ENCODE measurements around the gene CALHM3. TPM values are rescaled to one million over a fixed set of nuclear protein-coding genes. Genes with fewer than 3 reads are reported as not detected.

Gene CALHM3
- polyA plus RNA-seq, 1 of the 3 experiments (the other 2 are of a cell fraction): not detected

- no peak overlapping the region for H2AFZ ChIP-seq (ENCODE audit: low read depth)
- H3K27me3 ChIP-seq (ENCODE audit: insufficient read depth): no peaks in the 10 kb centered on the region
- 77% methylated on average over 14 of the region's 14 CpGs for WGBS (ENCODE audit: low lambda C conversion rate)
- no peaks in the 10 kb centered on the region for H3K9me3 ChIP-seq
- H3K4me1 ChIP-seq (ENCODE audit: control insufficient read depth in 1 of 2, insufficient read depth in 2 of 2, low read depth in 1 of 2, low read length in 1 of 2): no peaks in the 10 kb centered on the region
- H3K79me2 ChIP-seq (ENCODE audit: insufficient read depth): no peaks in the 10 kb centered on the region
- H3K4me2 ChIP-seq: no peak overlapping the region
- no peak for DNase-seq
- H3F3A ChIP-seq (replicated peaks; ENCODE audit: insufficient read depth): no peaks in the 10 kb centered on the region
- no peak for TF ChIP-seq TEAD4 (IDR thresholded peaks at IDR 0.05; ENCODE audit: borderline replicate concordance, insufficient read depth)
- no peak for TF ChIP-seq MAX (IDR thresholded peaks at IDR 0.05; ENCODE audit: low read depth)
- no peak for TF ChIP-seq USF2 (IDR thresholded peaks at IDR 0.05; ENCODE audit: borderline replicate concordance, low read depth, low read length)
- TF ChIP-seq, protein P1, sequence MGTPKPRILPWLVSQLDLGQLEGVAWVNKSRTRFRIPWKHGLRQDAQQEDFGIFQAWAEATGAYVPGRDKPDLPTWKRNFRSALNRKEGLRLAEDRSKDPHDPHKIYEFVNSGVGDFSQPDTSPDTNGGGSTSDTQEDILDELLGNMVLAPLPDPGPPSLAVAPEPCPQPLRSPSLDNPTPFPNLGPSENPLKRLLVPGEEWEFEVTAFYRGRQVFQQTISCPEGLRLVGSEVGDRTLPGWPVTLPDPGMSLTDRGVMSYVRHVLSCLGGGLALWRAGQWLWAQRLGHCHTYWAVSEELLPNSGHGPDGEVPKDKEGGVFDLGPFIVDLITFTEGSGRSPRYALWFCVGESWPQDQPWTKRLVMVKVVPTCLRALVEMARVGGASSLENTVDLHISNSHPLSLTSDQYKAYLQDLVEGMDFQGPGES (IDR thresholded peaks at IDR 0.05; ENCODE audit: low read depth, low read length): no peak
- TF ChIP-seq MXI1 (IDR thresholded peaks at IDR 0.05; ENCODE audit: low read depth, low read length): no peak
- TF ChIP-seq FOXM1 (IDR thresholded peaks at IDR 0.05; ENCODE audit: low read depth): no peak
- no peak for TF ChIP-seq ZBTB33 (IDR thresholded peaks at IDR 0.05; ENCODE audit: borderline replicate concordance, low read depth)
- TF ChIP-seq GATA2 (CRISPR knock-in tag; IDR thresholded peaks at IDR 0.05): no peak
- no peak for TF ChIP-seq NRF1 (IDR thresholded peaks at IDR 0.05; ENCODE audit: low read depth, low read length)
- no peak for TF ChIP-seq FOSL2 (IDR thresholded peaks at IDR 0.05; ENCODE audit: borderline replicate concordance, low read depth)
- no peak for TF ChIP-seq RXRA (IDR thresholded peaks at IDR 0.05; ENCODE audit: borderline replicate concordance, low read depth)
- H3K4me3 ChIP-seq (ENCODE audit: low read depth in 2 of 2, low read length in 1 of 2): no peak overlapping the region
- H3K27ac ChIP-seq (ENCODE audit: low read depth in 2 of 2, low read length in 1 of 2): no peak overlapping the region
- H4K20me1 ChIP-seq (ENCODE audit: insufficient read depth): no peaks in the 10 kb centered on the region
- H3K9me2 ChIP-seq: no peaks in the 10 kb centered on the region
- POLR2A ChIA-PET: no interaction called here
- CTCF ChIA-PET: interaction anchor here (0.6 to 2.1 kb wide), 5 partner anchors 10 to 1440 kb away, joined by 3 to 8 read pairs (median 4); no protein-coding TSS in a partner anchor
- no peak overlapping the region for H3K9ac ChIP-seq
- no peaks in the 10 kb centered on the region for H3K36me3 ChIP-seq (replicated peaks in 1 of 2; ENCODE audit: control insufficient read depth in 1 of 2, insufficient read depth in 2 of 2, low read length in 1 of 2)
Observed at GRCh38 chr10:103465411-103466179, 13.4 kb downstream of the CALHM3 start.

DNA sequence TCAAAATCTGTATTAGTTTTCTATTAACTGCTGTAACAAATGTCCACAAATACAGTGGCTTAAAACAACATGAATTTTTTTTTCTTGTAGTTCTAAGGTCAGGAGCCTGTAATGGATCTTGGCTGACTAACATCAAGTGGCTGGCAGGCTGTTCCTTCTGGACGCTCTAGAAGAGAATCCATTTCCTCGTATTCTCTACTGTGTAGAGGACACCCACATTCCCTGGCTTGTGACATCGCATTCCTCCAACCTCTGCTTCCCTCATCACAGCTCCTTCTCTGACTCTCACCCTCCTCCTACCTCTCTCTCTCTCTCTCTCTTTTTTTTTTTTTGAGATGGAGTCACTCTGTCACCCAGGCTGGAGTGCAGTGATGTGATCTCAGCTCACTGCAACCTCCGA, 15.5 kb downstream of the CALHM3 start:
- POLR2A ChIA-PET: no interaction called here
- no peak overlapping the region for H3K27ac ChIP-seq (ENCODE audit: low read depth in 2 of 2, low read length in 1 of 2)
- no peaks in the 10 kb centered on the region for H3K27me3 ChIP-seq (ENCODE audit: insufficient read depth)
- no peak overlapping the region for H2AFZ ChIP-seq (ENCODE audit: low read depth)
- no peaks in the 10 kb centered on the region for H3K4me1 ChIP-seq (ENCODE audit: control insufficient read depth in 1 of 2, insufficient read depth in 2 of 2, low read depth in 1 of 2, low read length in 1 of 2)
- H3K79me2 ChIP-seq (ENCODE audit: insufficient read depth): no peaks in the 10 kb centered on the region
- no peaks in the 10 kb centered on the region for H3K36me3 ChIP-seq (replicated peaks in 1 of 2; ENCODE audit: control insufficient read depth in 1 of 2, insufficient read depth in 2 of 2, low read length in 1 of 2)
- H3K9me3 ChIP-seq: no peaks in the 10 kb centered on the region
- H3K4me2 ChIP-seq: no peak overlapping the region
- DNase-seq: no peak
- WGBS (ENCODE audit: low lambda C conversion rate): 73% methylated on average over 4 of the region's 4 CpGs
- H3K9me2 ChIP-seq: no peaks in the 10 kb centered on the region
- TF ChIP-seq RFX5 (IDR thresholded peaks at IDR 0.05; ENCODE audit: low read length) (no peak), GABPA (IDR thresholded peaks at IDR 0.05; ENCODE audit: low read depth) (no peak), RXRA (IDR thresholded peaks at IDR 0.05; ENCODE audit: borderline replicate concordance, low read depth) (no peak), GATA2 (CRISPR knock-in tag; IDR thresholded peaks at IDR 0.05) (no peak)
- H3F3A ChIP-seq (replicated peaks; ENCODE audit: insufficient read depth): no peaks in the 10 kb centered on the region
- no peaks in the 10 kb centered on the region for H4K20me1 ChIP-seq (ENCODE audit: insufficient read depth)
- CTCF ChIA-PET: interaction anchor here (1.2 kb wide), 1 partner anchor 12 kb away, joined by 4 read pairs; no protein-coding TSS in a partner anchor
- no peak overlapping the region for H3K4me3 ChIP-seq (ENCODE audit: low read depth in 2 of 2, low read length in 1 of 2)
- H3K9ac ChIP-seq: no peak overlapping the region
